ENCODE data around the gene SPEM1.

- TF ChIP-seq CTCF (IDR thresholded peaks at IDR 0.05; ENCODE audit: low read depth, low read length) (no peak), EZH2phosphoT487 (IDR thresholded peaks at IDR 0.05; ENCODE audit: low read depth) (no peak)
Measured at GRCh38 chr17:7462474-7463371, 42.6 kb downstream of the SPEM1 start.
